HepG2 (cell line): ENCODE results near the gene KCNJ6. TPM values are rescaled to one million over a fixed set of nuclear protein-coding genes. Genes with fewer than 3 reads are reported as not detected.

ENCODE experiments used
- ATAC-seq: fragments of 200-7000 bp; cut with Tn5 transposase; 3 replicates; pipeline ENCODE4 v1.9.1; 2020; ENCODE audit warnings: mild to moderate bottlenecking, moderate library complexity
- BruUV-seq: library from RNA; stranded (reverse); fragments of 400-500 nt; replicated peaks from 2 replicates; lab custom pipeline; 2021; lab: Mats Ljungman, UMichigan
- CTCF ChIA-PET: fragments of 300-600 bp; formaldehyde crosslinking; extraction: SDS; loops from one replicate; lab custom pipeline; 2021; ENCODE audit warnings: low total read pairs, inconsistent platforms, low intra/inter-chr PET ratio; lab: Yijun Ruan, JAX
- POLR2A ChIA-PET: fragments of 350-600 bp; sonication (Branson Sonifier 250); formaldehyde crosslinking; loops from one replicate; lab custom pipeline; 2020; ENCODE audit warnings: antibody characterized with exemption, inconsistent platforms; lab: Yijun Ruan, JAX
- DNase-seq: peaks from one replicate; pipeline ENCODE4 v3.0.0-alpha.2; 2015; ENCODE audit warnings: low spot score
- FAIRE-seq: peaks from 3 replicates; lab custom pipeline; 2011; peaks lifted over from hg19 to GRCh38; lab: Jason Lieb, UNC
- H2AFZ ChIP-seq: one replicate; pipeline ENCODE4 v1.6.1; 2011; ENCODE audit warnings: low read length, inconsistent platforms
- H3K27ac ChIP-seq: fragments of 300-600 bp; 3 replicates; pipeline ENCODE4 v1.8.0; 2011; ENCODE audit warnings: mixed run types, mild to moderate bottlenecking, mixed read lengths, low read length, inconsistent platforms; ENCODE audit not compliant: insufficient read depth; ENCODE audit errors: extremely low read length
- H3K27me3 ChIP-seq, 2 experiments: fragments of 200-600 bp in 1 of 2; 2 replicates in 1 of 2; 3 replicates in 1 of 2; pipeline versions ENCODE4 v1.6.0 to v1.8.0; 2011; ENCODE audit warnings: low read length in 2 of 2, mild to moderate bottlenecking in 2 of 2, moderate library complexity in 2 of 2, inconsistent platforms in 1 of 2; ENCODE audit not compliant: insufficient read depth in 2 of 2, control insufficient read depth in 1 of 2
- H3K36me3 ChIP-seq, 2 experiments: fragments of 200-600 bp in 1 of 2; replicated peaks in 1 of 2; 2 replicates in 1 of 2; 3 replicates in 1 of 2; pipeline versions ENCODE4 v1.5.1 to v1.8.0; 2011; ENCODE audit warnings: low read length in 2 of 2, inconsistent platforms in 1 of 2; ENCODE audit not compliant: insufficient read depth in 2 of 2, control insufficient read depth in 1 of 2
- H3K4me1 ChIP-seq: 2 replicates; pipeline ENCODE4 v1.5.1; 2012; ENCODE audit warnings: low read length, inconsistent platforms; ENCODE audit not compliant: insufficient read depth
- H3K4me2 ChIP-seq: 2 replicates; pipeline ENCODE4 v1.6.0; 2011; ENCODE audit warnings: low read depth, low read length, inconsistent platforms
- H3K4me3 ChIP-seq, 3 experiments: fragments of 200-600 bp in 1 of 3; sonication (generic), shearing (Covaris generic) in 1 of 3; replicated peaks in 1 of 3; 2 replicates each; pipeline ENCODE4 v1.5.1; 2011 to 2016; ENCODE audit warnings: low read length in 3 of 3, inconsistent platforms in 2 of 3, low read depth in 2 of 3, mild to moderate bottlenecking in 2 of 3, control low read depth in 1 of 3, mixed read lengths in 1 of 3; ENCODE audit not compliant: insufficient read depth in 1 of 3
- H3K79me2 ChIP-seq: one replicate; pipeline ENCODE4 v1.6.1; 2011; ENCODE audit warnings: low read length, inconsistent platforms; ENCODE audit not compliant: insufficient read depth
- H3K9ac ChIP-seq: 2 replicates; pipeline ENCODE4 v1.6.0; 2011; ENCODE audit warnings: mild to moderate bottlenecking, low read depth, low read length, inconsistent platforms; ENCODE audit not compliant: insufficient read depth
- H3K9me3 ChIP-seq: 2 replicates; pipeline ENCODE4 v1.5.1; 2012; ENCODE audit warnings: mild to moderate bottlenecking, low read length
- H4K20me1 ChIP-seq: 2 replicates; pipeline ENCODE4 v1.6.0; 2011; ENCODE audit warnings: inconsistent platforms, mild to moderate bottlenecking, low read length, moderate library complexity; ENCODE audit not compliant: insufficient read depth
- E2F1 ChIP-seq: sonication (generic); formaldehyde crosslinking; IDR thresholded peaks from 2 replicates; pipeline ENCODE4 v1.5.0; 2020; ENCODE audit warnings: missing genetic modification reagents
- HOXA3 ChIP-seq: sonication (generic); formaldehyde crosslinking; IDR thresholded peaks from 2 replicates; pipeline ENCODE4 v1.5.0; 2020; ENCODE audit warnings: missing genetic modification reagents
- IKZF4 ChIP-seq: sonication (generic); formaldehyde crosslinking; IDR thresholded peaks from 2 replicates; pipeline ENCODE4 v1.5.1; 2020; ENCODE audit warnings: borderline replicate concordance, mild to moderate bottlenecking, low read depth, missing genetic modification reagents; ENCODE audit errors: not compliant biosample characterization
- MYPOP ChIP-seq: sonication (generic); formaldehyde crosslinking; IDR thresholded peaks from 2 replicates; pipeline ENCODE4 v1.8.1; 2023; ENCODE audit warnings: mild to moderate bottlenecking, moderate library complexity, missing genetic modification reagents
- NFE2 ChIP-seq: sonication (generic); formaldehyde crosslinking; IDR thresholded peaks from 2 replicates; pipeline ENCODE4 v1.4.0; 2020; ENCODE audit warnings: missing genetic modification reagents
- PRMT3 ChIP-seq: sonication (generic); formaldehyde crosslinking; IDR thresholded peaks from 2 replicates; pipeline ENCODE4 v1.8.1; 2022; ENCODE audit warnings: low read depth, mild to moderate bottlenecking, moderate library complexity, missing genetic modification reagents, borderline replicate concordance
- RFX3 ChIP-seq: IDR thresholded peaks from 2 replicates; pipeline ENCODE4 v1.6.1; 2016; ENCODE audit warnings: missing biosample characterization, missing genetic modification reagents
- STAG1 ChIP-seq: sonication (generic); formaldehyde crosslinking; IDR thresholded peaks from 2 replicates; pipeline ENCODE4 v1.4.0; 2020; ENCODE audit warnings: missing genetic modification reagents
- STAT5B ChIP-seq: sonication (generic); formaldehyde crosslinking; IDR thresholded peaks from 2 replicates; pipeline ENCODE4 v1.4.0; 2020; ENCODE audit warnings: missing genetic modification reagents
- ZBTB37 ChIP-seq: sonication (generic); formaldehyde crosslinking; IDR thresholded peaks from 2 replicates; pipeline ENCODE4 v1.4.0; 2020; ENCODE audit warnings: mild to moderate bottlenecking, missing genetic modification reagents
- ZFX ChIP-seq: sonication (generic); formaldehyde crosslinking; IDR thresholded peaks from 2 replicates; pipeline ENCODE4 v1.4.0; 2020; ENCODE audit warnings: mild to moderate bottlenecking, low read depth, missing genetic modification reagents, moderate library complexity
- ZNF552 ChIP-seq: sonication (generic); formaldehyde crosslinking; IDR thresholded peaks from 2 replicates; pipeline ENCODE4 v1.9.0; 2022; ENCODE audit warnings: missing genetic modification reagents, mild to moderate bottlenecking, borderline replicate concordance
- ZNF605 ChIP-seq: sonication (generic); formaldehyde crosslinking; IDR thresholded peaks from 2 replicates; pipeline ENCODE4 v1.8.0; 2022; ENCODE audit warnings: mild to moderate bottlenecking, missing genetic modification reagents
- ZSCAN30 ChIP-seq: sonication (generic); formaldehyde crosslinking; IDR thresholded peaks from 2 replicates; pipeline ENCODE4 v1.5.0; 2020; ENCODE audit warnings: mild to moderate bottlenecking, missing genetic modification reagents
- WGBS: methylation state at CpG from one replicate; pipeline ENCODE4 v1.1.6; 2017; ENCODE audit warnings: low lambda C conversion rate; 5-methylcytosine and 5-hydroxymethylcytosine counted together
- in situ Hi-C: cut with HindIII; loops from 2 replicates; pipeline ENCODE4 v1.10.0; 2017; ENCODE audit warnings: low pct_unique_long_range_greater_than_20kb; ENCODE audit not compliant: extremely low pct_ligation_motif_present
- intact Hi-C: fragments of 100-400 bp; cut with micrococcal nuclease; formaldehyde crosslinking; loops from one replicate; pipeline ENCODE4 v1.10.0; 2022; ENCODE audit not compliant: unreplicated experiment
- polyA plus RNA-seq, 8 experiments: library from polyadenylated mRNA; depleted of rRNA in 3 of 8; stranded (reverse) in 7 of 8; unstranded in 1 of 8; fragments of >200 nt; fragmentation: Illumina TruSeq in 4 of 8; extraction: Trizol in 4 of 8; gene quantifications; 2 replicates each; pipeline versions ENCODE4 v1.2.1 to v1.2.3, GENCODE V29; 2011 to 2016; ENCODE audit warnings: low read depth in 4 of 8, missing spikeins in 1 of 8, mixed read lengths in 1 of 8; ENCODE audit not compliant: insufficient read depth in 1 of 8
- total RNA-seq, 5 experiments: library from RNA; depleted of rRNA; stranded (reverse); fragments of >200 nt; fragmentation: Illumina TruSeq; extraction: Trizol; gene quantifications; 2 replicates each; pipeline ENCODE4 v1.2.3, GENCODE V29; 2016; ENCODE audit warnings: low read depth in 1 of 5
- TF ChIP-seq, protein P1 (sequence below): sonication (generic); formaldehyde crosslinking; IDR thresholded peaks from 2 replicates; pipeline ENCODE4 v1.5.0; 2020; ENCODE audit warnings: missing genetic modification reagents, mild to moderate bottlenecking, borderline replicate concordance
- TF ChIP-seq, protein P2 (sequence below): sonication (generic); formaldehyde crosslinking; IDR thresholded peaks from 2 replicates; pipeline ENCODE4 v1.4.0; 2020; ENCODE audit warnings: missing genetic modification reagents, low read depth, mild to moderate bottlenecking, borderline replicate concordance
- TF ChIP-seq, protein P3 (sequence below): sonication (generic); formaldehyde crosslinking; IDR thresholded peaks from 2 replicates; pipeline ENCODE4 v1.4.0; 2020; ENCODE audit warnings: missing genetic modification reagents

Gene KCNJ6
- total and polyA plus RNA-seq, 2 of the 13 experiments (the other 11 are each of a cell fraction or from before 2014, with no cell fraction given) = not detected

DNA sequence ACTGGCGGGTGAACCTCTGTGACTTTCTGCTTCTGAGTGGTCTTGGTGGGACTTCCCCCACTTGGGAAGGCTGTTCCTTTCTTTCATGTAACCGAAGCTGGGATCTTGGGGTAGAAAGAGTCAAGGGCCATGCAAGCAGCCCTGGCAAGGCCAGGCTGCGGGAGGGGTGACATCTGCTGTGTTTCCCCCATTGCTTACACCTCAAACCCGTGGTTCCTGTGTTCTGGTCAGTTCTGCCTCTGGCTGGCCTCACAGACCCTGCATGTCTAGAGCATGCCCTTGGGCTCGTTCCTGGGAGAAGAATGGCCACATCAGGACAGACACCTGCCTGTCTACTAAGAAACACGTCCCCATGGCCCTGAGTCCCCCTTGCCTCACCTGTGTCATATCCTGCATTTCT lies 341.9 kb downstream of the KCNJ6 start:
- CTCF ChIA-PET = no interaction called here
- no peak overlapping the region for H3K4me2 ChIP-seq
- H4K20me1 ChIP-seq = no peaks in the 10 kb centered on the region
- intact Hi-C loops = no loop called here
- peaks cover 20% of the 10 kb centered on the region for H3K4me1 ChIP-seq
- TF ChIP-seq E2F1 (CRISPR knock-in tag) (no peak), RFX3 (CRISPR knock-in tag) (no peak), ZSCAN30 (CRISPR knock-in tag) (no peak), ZBTB37 (CRISPR knock-in tag) (no peak), IKZF4 (CRISPR knock-in tag) (no peak), STAG1 (CRISPR knock-in tag) (no peak), ZFX (CRISPR knock-in tag) (no peak), MYPOP (CRISPR knock-in tag) (no peak), STAT5B (CRISPR knock-in tag) (no peak), ZNF605 (CRISPR knock-in tag) (no peak), NFE2 (CRISPR knock-in tag) (no peak), PRMT3 (CRISPR knock-in tag) (no peak), ZNF552 (CRISPR knock-in tag) (no peak), HOXA3 (CRISPR knock-in tag) (no peak)
- TF ChIP-seq, protein P1, sequence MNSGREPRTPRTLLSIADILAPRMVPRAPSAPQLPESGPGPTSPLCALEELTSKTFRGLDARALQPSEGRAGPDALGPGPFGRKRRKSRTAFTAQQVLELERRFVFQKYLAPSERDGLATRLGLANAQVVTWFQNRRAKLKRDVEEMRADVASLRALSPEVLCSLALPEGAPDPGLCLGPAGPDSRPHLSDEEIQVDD (CRISPR knock-in tag) = no peak
- TF ChIP-seq, protein P2, sequence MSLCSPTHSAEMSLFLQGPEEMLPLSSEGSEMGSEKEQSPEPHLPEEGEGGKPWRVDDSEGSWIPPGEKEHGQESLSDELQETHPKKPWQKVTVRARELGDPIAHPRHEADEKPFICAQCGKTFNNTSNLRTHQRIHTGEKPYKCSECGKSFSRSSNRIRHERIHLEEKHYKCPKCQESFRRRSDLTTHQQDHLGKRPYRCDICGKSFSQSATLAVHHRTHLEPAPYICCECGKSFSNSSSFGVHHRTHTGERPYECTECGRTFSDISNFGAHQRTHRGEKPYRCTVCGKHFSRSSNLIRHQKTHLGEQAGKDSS (CRISPR knock-in tag) = no peak
- TF ChIP-seq, protein P3, sequence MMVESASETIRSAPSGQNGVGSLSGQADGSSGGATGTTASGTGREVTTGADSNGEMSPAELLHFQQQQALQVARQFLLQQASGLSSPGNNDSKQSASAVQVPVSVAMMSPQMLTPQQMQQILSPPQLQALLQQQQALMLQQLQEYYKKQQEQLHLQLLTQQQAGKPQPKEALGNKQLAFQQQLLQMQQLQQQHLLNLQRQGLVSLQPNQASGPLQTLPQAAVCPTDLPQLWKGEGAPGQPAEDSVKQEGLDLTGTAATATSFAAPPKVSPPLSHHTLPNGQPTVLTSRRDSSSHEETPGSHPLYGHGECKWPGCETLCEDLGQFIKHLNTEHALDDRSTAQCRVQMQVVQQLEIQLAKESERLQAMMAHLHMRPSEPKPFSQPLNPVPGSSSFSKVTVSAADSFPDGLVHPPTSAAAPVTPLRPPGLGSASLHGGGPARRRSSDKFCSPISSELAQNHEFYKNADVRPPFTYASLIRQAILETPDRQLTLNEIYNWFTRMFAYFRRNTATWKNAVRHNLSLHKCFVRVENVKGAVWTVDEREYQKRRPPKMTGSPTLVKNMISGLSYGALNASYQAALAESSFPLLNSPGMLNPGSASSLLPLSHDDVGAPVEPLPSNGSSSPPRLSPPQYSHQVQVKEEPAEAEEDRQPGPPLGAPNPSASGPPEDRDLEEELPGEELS = no peak
- TF ChIP-seq, all 625 proteins: peak for 0
- no peak overlapping the region for H3K9ac ChIP-seq
- H3K4me3 ChIP-seq = no peak overlapping the region
- FAIRE-seq (no peak), ATAC-seq (no peak; the same call in 2 of the 3 replicates), DNase-seq (no peak)
- WGBS = 34% methylated on average over 6 of the region's 6 CpGs
- peaks cover 12% of the 10 kb centered on the region; the same call in 1 of the 2 replicates for H3K9me3 ChIP-seq
- no peaks in the 10 kb centered on the region for H3K79me2 ChIP-seq
- peaks cover 0 to 5% of the 10 kb centered on the region in 2 experiments; a peak in 1 of 5 replicates for H3K27me3 ChIP-seq
- in situ Hi-C loops = no loop called here
- H3K36me3 ChIP-seq = no peaks in the 10 kb centered on the region
- no peak overlapping the region for H2AFZ ChIP-seq
- BruUV-seq = no TSS peak
- no peak overlapping the region for H3K27ac ChIP-seq
- POLR2A ChIA-PET = interaction anchor here (1.9 kb wide), 1 partner anchor 10 kb away, joined by 5 read pairs; no protein-coding TSS in a partner anchor
